ENCODE measurements around the gene GNB4. TPM values are rescaled to one million over a fixed set of nuclear protein-coding genes. Genes with fewer than 3 reads are reported as not detected.

Gene GNB4
- total RNA-seq, 3 donors from 2014 or later, result 0.58 to 1.1 (median 0.63) TPM

- Mint-ChIP-seq H3K4me3 (no peak overlapping the region), H3K36me3 (ENCODE audit: insufficient read depth) (no peaks in the 10 kb centered on the region), H3K4me1 (ENCODE audit: low read depth) (peaks cover 19% of the 10 kb centered on the region), H3K27me3 (ENCODE audit: low read depth) (peaks cover 59% of the 10 kb centered on the region), H3K9me3 (no peaks in the 10 kb centered on the region)
- DNase-seq (no peak), ATAC-seq (no peak)
Measured at GRCh38 chr3:179453967-179454366, 2.7 kb upstream of the GNB4 start.

- peaks cover 19% of the 10 kb centered on the region for H3K4me1 Mint-ChIP-seq (ENCODE audit: low read depth)
- no peaks in the 10 kb centered on the region for H3K9me3 Mint-ChIP-seq
- ATAC-seq (no peak), DNase-seq (no peak)
- no peak overlapping the region for H3K4me3 Mint-ChIP-seq
- H3K27me3 Mint-ChIP-seq (ENCODE audit: low read depth), result peaks cover 62% of the 10 kb centered on the region
- no peaks in the 10 kb centered on the region for H3K36me3 Mint-ChIP-seq (ENCODE audit: insufficient read depth)
Measured at GRCh38 chr3:179452872-179453271, 1.6 kb upstream of the GNB4 start.

GRCh38 chr3:179452176-179452564 lies 900 bp upstream of the GNB4 start:
- no peaks in the 10 kb centered on the region for H3K36me3 Mint-ChIP-seq (ENCODE audit: insufficient read depth)
- H3K4me1 Mint-ChIP-seq (ENCODE audit: low read depth), result peaks cover 19% of the 10 kb centered on the region
- DNase-seq (no peak), ATAC-seq (no peak)
- no peaks in the 10 kb centered on the region for H3K9me3 Mint-ChIP-seq
- H3K27me3 Mint-ChIP-seq (ENCODE audit: low read depth), result peaks cover 66% of the 10 kb centered on the region
- peak overlapping the region; percentile 81 for H3K4me3 Mint-ChIP-seq

GRCh38 chr3:179450901-179451264 lies 387 bp downstream of the GNB4 start:
- Mint-ChIP-seq H3K27me3 (ENCODE audit: low read depth) (peaks cover 70% of the 10 kb centered on the region), H3K36me3 (ENCODE audit: insufficient read depth) (no peaks in the 10 kb centered on the region), H3K9me3 (no peaks in the 10 kb centered on the region), H3K4me3 (peak overlapping the region; percentile 77), H3K4me1 (ENCODE audit: low read depth) (peaks cover 19% of the 10 kb centered on the region)
- DNase-seq, result no peak
- peak in 1 of 2 donors; percentile 59 for ATAC-seq

GRCh38 chr3:179450261-179450701 lies 989 bp downstream of the GNB4 start:
- Mint-ChIP-seq H3K9me3 (no peaks in the 10 kb centered on the region), H3K27me3 (ENCODE audit: low read depth) (peaks cover 67% of the 10 kb centered on the region), H3K36me3 (ENCODE audit: insufficient read depth) (no peaks in the 10 kb centered on the region), H3K4me3 (peak overlapping the region; percentile 77), H3K4me1 (ENCODE audit: low read depth) (peaks cover 19% of the 10 kb centered on the region)
- ATAC-seq (no peak), DNase-seq (no peak)

- peaks cover 19% of the 10 kb centered on the region for H3K4me1 Mint-ChIP-seq (ENCODE audit: low read depth)
- H3K4me3 Mint-ChIP-seq, result no peak overlapping the region
Measured at GRCh38 chr3:179449636-179450035, 1.6 kb downstream of the GNB4 start.

GRCh38 chr3:179447251-179447650 lies 4.0 kb downstream of the GNB4 start:
- no peak overlapping the region for H3K4me3 Mint-ChIP-seq
- ATAC-seq, result no peak
- DNase-seq, result no peak
- peaks cover 19% of the 10 kb centered on the region for H3K4me1 Mint-ChIP-seq (ENCODE audit: low read depth)
- no peaks in the 10 kb centered on the region for H3K36me3 Mint-ChIP-seq (ENCODE audit: insufficient read depth)
- H3K9me3 Mint-ChIP-seq, result no peaks in the 10 kb centered on the region
- peaks cover 57% of the 10 kb centered on the region for H3K27me3 Mint-ChIP-seq (ENCODE audit: low read depth)

More at GRCh38 chr3:179449636-179450035, 1.6 kb downstream of the GNB4 start:
- no peaks in the 10 kb centered on the region for H3K9me3 Mint-ChIP-seq
- DNase-seq (no peak), ATAC-seq (no peak)
- no peaks in the 10 kb centered on the region for H3K36me3 Mint-ChIP-seq (ENCODE audit: insufficient read depth)
- peaks cover 69% of the 10 kb centered on the region for H3K27me3 Mint-ChIP-seq (ENCODE audit: low read depth)

- DNase-seq, result no peak
Measured at GRCh38 chr3:179446501-179446900, 4.8 kb downstream of the GNB4 start.

GRCh38 chr3:179438841-179439240 lies 12.4 kb downstream of the GNB4 start:
- Mint-ChIP-seq H3K36me3 (ENCODE audit: insufficient read depth) (no peaks in the 10 kb centered on the region), H3K4me3 (no peak overlapping the region), H3K4me1 (ENCODE audit: low read depth) (peaks cover 4% of the 10 kb centered on the region), H3K9me3 (no peaks in the 10 kb centered on the region), H3K27me3 (ENCODE audit: low read depth) (peaks cover 3% of the 10 kb centered on the region)
- no peak for ATAC-seq
- DNase-seq, result no peak

More at GRCh38 chr3:179446501-179446900, 4.8 kb downstream of the GNB4 start:
- H3K36me3 Mint-ChIP-seq (ENCODE audit: insufficient read depth), result no peaks in the 10 kb centered on the region
- peaks cover 11% of the 10 kb centered on the region for H3K4me1 Mint-ChIP-seq (ENCODE audit: low read depth)
- peaks cover 49% of the 10 kb centered on the region for H3K27me3 Mint-ChIP-seq (ENCODE audit: low read depth)
- H3K9me3 Mint-ChIP-seq, result no peaks in the 10 kb centered on the region
- ATAC-seq, result no peak
- no peak overlapping the region for H3K4me3 Mint-ChIP-seq

- Mint-ChIP-seq H3K36me3 (ENCODE audit: insufficient read depth) (no peaks in the 10 kb centered on the region), H3K9me3 (no peaks in the 10 kb centered on the region), H3K4me3 (no peak overlapping the region), H3K27me3 (ENCODE audit: low read depth) (peaks cover 3% of the 10 kb centered on the region), H3K4me1 (ENCODE audit: low read depth) (peaks cover 4% of the 10 kb centered on the region)
- DNase-seq, result no peak
- ATAC-seq, result no peak
Measured at GRCh38 chr3:179436517-179436916, 14.8 kb downstream of the GNB4 start.

GRCh38 chr3:179432451-179432850 lies 18.8 kb downstream of the GNB4 start:
- peaks cover 2% of the 10 kb centered on the region for H3K4me1 Mint-ChIP-seq (ENCODE audit: low read depth)
- no peaks in the 10 kb centered on the region for H3K9me3 Mint-ChIP-seq
- H3K4me3 Mint-ChIP-seq, result no peak overlapping the region
- no peak for DNase-seq
- H3K27me3 Mint-ChIP-seq (ENCODE audit: low read depth), result peaks cover 5% of the 10 kb centered on the region
- no peak for ATAC-seq
- no peaks in the 10 kb centered on the region for H3K36me3 Mint-ChIP-seq (ENCODE audit: insufficient read depth)

- no peak for ATAC-seq
- H3K4me3 Mint-ChIP-seq, result no peak overlapping the region
- H3K4me1 Mint-ChIP-seq (ENCODE audit: low read depth), result peaks cover 2% of the 10 kb centered on the region
- no peaks in the 10 kb centered on the region for H3K9me3 Mint-ChIP-seq
- DNase-seq, result no peak
- no peaks in the 10 kb centered on the region for H3K36me3 Mint-ChIP-seq (ENCODE audit: insufficient read depth)
- peaks cover 5% of the 10 kb centered on the region for H3K27me3 Mint-ChIP-seq (ENCODE audit: low read depth)
Measured at GRCh38 chr3:179432021-179432420, 19.2 kb downstream of the GNB4 start.

- no peaks in the 10 kb centered on the region for H3K9me3 Mint-ChIP-seq
- H3K36me3 Mint-ChIP-seq (ENCODE audit: insufficient read depth), result no peaks in the 10 kb centered on the region
- no peak for DNase-seq
- no peak overlapping the region for H3K4me3 Mint-ChIP-seq
- ATAC-seq, result no peak
- H3K4me1 Mint-ChIP-seq (ENCODE audit: low read depth), result peaks cover 2% of the 10 kb centered on the region
- peaks cover 5% of the 10 kb centered on the region for H3K27me3 Mint-ChIP-seq (ENCODE audit: low read depth)
Measured at GRCh38 chr3:179430277-179430870, 20.9 kb downstream of the GNB4 start.

GRCh38 chr3:179428876-179429548 lies 22.3 kb downstream of the GNB4 start:
- Mint-ChIP-seq H3K9me3 (no peaks in the 10 kb centered on the region), H3K4me1 (ENCODE audit: low read depth) (peaks cover 1% of the 10 kb centered on the region), H3K27me3 (ENCODE audit: low read depth) (peaks cover 5% of the 10 kb centered on the region), H3K36me3 (ENCODE audit: insufficient read depth) (no peaks in the 10 kb centered on the region), H3K4me3 (no peak overlapping the region)
- ATAC-seq (no peak), DNase-seq (no peak)

GRCh38 chr3:179425075-179425474 lies 26.2 kb downstream of the GNB4 start:
- Mint-ChIP-seq H3K4me1 (ENCODE audit: low read depth) (no peaks in the 10 kb centered on the region), H3K36me3 (ENCODE audit: insufficient read depth) (no peaks in the 10 kb centered on the region), H3K9me3 (no peaks in the 10 kb centered on the region), H3K4me3 (no peak overlapping the region), H3K27me3 (ENCODE audit: low read depth) (peaks cover 2% of the 10 kb centered on the region)
- DNase-seq (no peak), ATAC-seq (no peak)
